Tibial artery (tissue), 4 donors: ENCODE data around the gene APLNR.

ENCODE experiments used
- DNase-seq, 2 donors: peaks; one replicate each; pipeline ENCODE4 v3.0.0-alpha.2; 2019
- H3K27ac ChIP-seq, 2 donors: fragments of 200-600 bp; sonication (generic) in 1 of 2; 1 replicate in 1 of 2; 2 replicates in 1 of 2; pipeline ENCODE4 v1.5.1; 2018 to 2019; ENCODE audit warnings: mild to moderate bottlenecking in 1 of 2
- H3K27me3 ChIP-seq, 2 donors: fragments of 200-600 bp; sonication (generic) in 1 of 2; one replicate each; pipeline versions ENCODE4 v1.5.1 to v1.6.0; 2016 to 2019
- H3K36me3 ChIP-seq, 3 donors: fragments of 200-600 bp; sonication (generic) in 2 of 3; one replicate each; pipeline ENCODE4 v1.5.1; 2016 to 2019; ENCODE audit warnings: mild to moderate bottlenecking in 2 of 3
- H3K4me1 ChIP-seq, 4 donors: fragments of 200-600 bp; sonication (generic) in 2 of 4; 1 replicate in 3 of 4; 2 replicates in 1 of 4; pipeline ENCODE4 v1.5.1; 2016 to 2019
- H3K4me3 ChIP-seq, 2 donors: fragments of 200-600 bp; sonication (generic) in 1 of 2; 1 replicate in 1 of 2; 2 replicates in 1 of 2; pipeline ENCODE4 v1.5.1; 2018 to 2019; ENCODE audit warnings: mild to moderate bottlenecking in 2 of 2
- H3K9me3 ChIP-seq, 3 donors: fragments of 200-600 bp; sonication (generic) in 1 of 3; one replicate each; pipeline ENCODE4 v1.5.1; 2016 to 2019
- CTCF ChIP-seq, 2 experiments: fragments of 200-600 bp in 1 of 2; fragments of 450-650 bp in 1 of 2; IDR thresholded peaks; one replicate each; pipeline ENCODE4 v1.5.1; 2017 to 2019; ENCODE audit warnings: antibody characterized with exemption in 2 of 2, mild to moderate bottlenecking in 1 of 2, moderate library complexity in 1 of 2
- intact Hi-C: fragments of 100-400 bp; cut with DNase I; formaldehyde crosslinking; loops from one replicate; pipeline ENCODE4 v1.15.0; 2023; ENCODE audit warnings: low total_unique reads

APLNR gene

GRCh38 chr11:57273448-57274058 is 36.5 kb upstream of the APLNR start:
- H3K4me1 ChIP-seq = peaks cover 0 to 12% (median 4%) of the 10 kb centered on the region in 4 donors
- peaks cover 0 to 6% of the 10 kb centered on the region in 2 donors for H3K27me3 ChIP-seq
- no peak overlapping the region for H3K4me3 ChIP-seq
- no peak for TF ChIP-seq CTCF (IDR thresholded peaks at IDR 0.05)
- H3K36me3 ChIP-seq = no peaks in the 10 kb centered on the region
- intact Hi-C loops = no loop called here
- no peak overlapping the region for H3K27ac ChIP-seq
- peaks cover 4 to 11% (median 8%) of the 10 kb centered on the region in 3 donors for H3K9me3 ChIP-seq
- DNase-seq = no peak

- no peak for TF ChIP-seq CTCF (IDR thresholded peaks at IDR 0.05)
- H3K27ac ChIP-seq = no peak overlapping the region
- peaks cover 0 to 3% of the 10 kb centered on the region in 2 donors for H3K27me3 ChIP-seq
- intact Hi-C loops = no loop called here
- no peaks in the 10 kb centered on the region for H3K36me3 ChIP-seq
- no peaks in the 10 kb centered on the region for H3K4me1 ChIP-seq
- DNase-seq = no peak
- H3K4me3 ChIP-seq = no peak overlapping the region
- peaks cover 4 to 11% (median 8%) of the 10 kb centered on the region in 3 donors for H3K9me3 ChIP-seq
Measured at GRCh38 chr11:57269571-57270021, 32.5 kb upstream of the APLNR start.

- no peaks in the 10 kb centered on the region for H3K9me3 ChIP-seq
- no peak for TF ChIP-seq CTCF (IDR thresholded peaks at IDR 0.05)
Measured at GRCh38 chr11:57266157-57266556, 29.1 kb upstream of the APLNR start.

GRCh38 chr11:57263351-57263750 is 26.3 kb upstream of the APLNR start:
- Histone ChIP-seq H3K4me1 (no peaks in the 10 kb centered on the region), H3K36me3 (no peaks in the 10 kb centered on the region), H3K9me3 (no peaks in the 10 kb centered on the region), H3K27me3 (no peaks in the 10 kb centered on the region), H3K4me3 (no peak overlapping the region), H3K27ac (no peak overlapping the region)
- no peak for TF ChIP-seq CTCF (IDR thresholded peaks at IDR 0.05)
- intact Hi-C loops = no loop called here
- no peak for DNase-seq

More at GRCh38 chr11:57266157-57266556, 29.1 kb upstream of the APLNR start:
- Histone ChIP-seq H3K27ac (no peak overlapping the region), H3K36me3 (no peaks in the 10 kb centered on the region), H3K27me3 (no peaks in the 10 kb centered on the region), H3K4me1 (no peaks in the 10 kb centered on the region), H3K4me3 (no peak overlapping the region)
- no peak for DNase-seq
- intact Hi-C loops = no loop called here

GRCh38 chr11:57262157-57262556 is 25.1 kb upstream of the APLNR start:
- no peak overlapping the region for H3K27ac ChIP-seq
- DNase-seq = no peak

More at GRCh38 chr11:57262157-57262556, 25.1 kb upstream of the APLNR start:
- Histone ChIP-seq H3K27me3 (no peaks in the 10 kb centered on the region), H3K36me3 (no peaks in the 10 kb centered on the region), H3K9me3 (no peaks in the 10 kb centered on the region), H3K4me1 (no peaks in the 10 kb centered on the region), H3K4me3 (no peak overlapping the region)
- intact Hi-C loops = no loop called here
- TF ChIP-seq CTCF (IDR thresholded peaks at IDR 0.05) = no peak
